ENCODE results near the gene GFY.

DNA sequence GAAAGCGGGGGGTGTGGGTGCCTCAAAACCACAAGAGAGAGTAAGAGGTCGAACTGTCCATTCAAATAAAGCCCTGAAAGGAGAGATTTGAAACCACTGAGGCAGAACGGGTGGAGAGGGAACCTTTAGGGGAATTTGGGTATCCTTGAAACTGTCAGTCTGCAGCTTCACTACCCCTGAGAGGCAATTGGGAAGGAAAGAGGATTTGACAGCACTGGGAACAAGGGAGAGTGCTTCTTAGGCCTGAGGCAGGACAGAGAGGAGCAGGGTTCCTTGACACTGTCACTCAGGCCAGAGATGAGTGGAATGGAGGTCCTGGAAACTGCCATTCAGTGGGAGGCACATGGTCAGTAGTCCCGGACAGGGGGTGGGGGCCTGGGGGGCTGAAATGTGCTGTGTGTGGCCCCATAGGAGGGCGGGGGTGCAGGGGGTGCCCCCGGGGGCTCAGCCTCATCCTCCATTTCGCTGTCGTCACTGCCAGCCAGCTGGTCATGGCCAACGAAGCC is 5.0 kb downstream of the GFY start:
- no peak for TF ChIP-seq POLR2AphosphoS5 (IDR thresholded peaks at IDR 0.05; ENCODE audit: low read depth, low read length)
- TF ChIP-seq POU2F2 (IDR thresholded peaks at IDR 0.05; ENCODE audit: low read depth, low read length) = no peak
- TF ChIP-seq TAF1 (IDR thresholded peaks at IDR 0.05; ENCODE audit: low read depth, low read length) = no peak
- TF ChIP-seq POLR2A (IDR thresholded peaks at IDR 0.05; ENCODE audit: low read depth, low read length) = no peak
- TF ChIP-seq SPI1 (IDR thresholded peaks at IDR 0.05; ENCODE audit: low read depth, low read length) = no peak
